ENCODE results near the gene MRPL55.
A peak's percentile ranks its signal among the peaks of the same experiment; 100 is the strongest.

MRPL55 gene

GRCh38 chr1:228074954-228075730 lies 34.0 kb downstream of the MRPL55 start:
- H3K4me3 ChIP-seq (ENCODE audit: low read depth, low read length), result no peak overlapping the region
- TF ChIP-seq CTCF (IDR thresholded peaks at IDR 0.05; ENCODE audit: insufficient read depth, low read depth, low read length, missing control alignments), result no peak
- DNase-seq (ENCODE audit: low read depth), result no peak

- peak; percentile 5 for TF ChIP-seq CTCF (IDR thresholded peaks at IDR 0.05; ENCODE audit: insufficient read depth, low read depth, low read length, missing control alignments)
- no peak for DNase-seq (ENCODE audit: low read depth)
Observed at GRCh38 chr1:228073857-228074545, 35.1 kb downstream of the MRPL55 start.

DNA sequence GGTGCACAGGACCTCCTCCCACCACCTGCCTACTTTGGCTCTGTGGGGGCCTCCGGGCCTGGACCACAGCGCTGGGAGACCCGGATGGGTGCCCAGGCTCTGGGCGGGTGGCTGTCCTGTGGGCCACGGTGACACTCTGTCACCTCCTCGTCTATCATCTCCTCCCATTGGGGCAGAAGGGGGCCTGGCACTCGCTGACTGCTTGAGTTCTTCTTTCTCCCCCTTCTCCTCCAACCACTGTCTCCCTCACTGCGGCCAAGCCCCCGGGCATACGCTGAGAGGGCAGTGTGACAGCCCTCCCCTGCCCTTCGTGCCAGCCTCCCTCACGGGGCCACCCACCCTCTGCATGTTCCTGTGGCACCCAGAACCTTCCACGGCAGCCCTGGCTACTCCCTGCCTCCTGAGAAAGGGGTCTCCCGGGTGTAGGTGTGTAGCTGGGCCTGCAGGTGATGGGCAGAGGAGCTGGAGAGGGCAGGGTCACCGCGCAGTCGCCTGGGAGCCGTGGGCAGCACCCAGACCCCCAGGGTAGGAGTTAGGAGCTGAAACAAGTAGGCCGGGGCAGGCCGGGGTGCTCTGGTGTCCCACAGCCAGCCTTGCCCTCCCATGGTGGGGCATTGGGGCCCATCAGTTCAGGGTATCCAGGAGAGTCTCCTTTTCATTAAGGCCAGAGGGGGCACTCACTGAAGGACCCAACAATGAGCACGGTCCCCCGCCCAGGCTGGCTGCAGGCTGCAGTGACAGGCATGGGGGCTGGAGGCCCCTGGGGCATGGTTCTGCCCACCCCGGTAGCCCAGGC lies 35.8 kb downstream of the MRPL55 start:
- no peak for DNase-seq (ENCODE audit: low read depth)

More at GRCh38 chr1:228073857-228074545, 35.1 kb downstream of the MRPL55 start:
- H3K4me3 ChIP-seq (ENCODE audit: low read depth, low read length), result no peak overlapping the region

DNA sequence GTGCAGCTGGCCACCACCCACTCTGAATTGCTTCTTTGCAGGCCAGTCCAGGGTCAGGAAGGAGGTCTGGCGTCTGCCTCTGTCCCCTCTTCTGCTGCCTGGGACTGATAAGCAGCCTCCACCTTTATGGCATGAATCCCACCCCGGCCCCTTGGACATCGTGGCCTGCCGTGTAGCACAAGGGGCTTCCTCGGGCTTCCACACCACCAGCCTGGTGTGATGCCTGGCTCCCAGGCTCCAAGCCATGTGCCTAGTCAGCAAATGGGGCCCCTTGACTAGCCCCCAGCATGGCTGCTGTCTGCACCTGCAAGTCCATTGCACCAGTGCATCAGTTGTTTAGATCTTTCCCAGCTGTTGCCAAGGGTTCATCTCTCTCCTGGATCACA lies 36.4 kb downstream of the MRPL55 start:
- TF ChIP-seq CTCF (IDR thresholded peaks at IDR 0.05; ENCODE audit: insufficient read depth, low read depth, low read length, missing control alignments), result no peak
- DNase-seq (ENCODE audit: low read depth), result no peak
- H3K4me3 ChIP-seq (ENCODE audit: low read depth, low read length), result no peak overlapping the region

More for the DNA sequence above, 35.8 kb downstream of the MRPL55 start:
- no peak overlapping the region for H3K4me3 ChIP-seq (ENCODE audit: low read depth, low read length)
- TF ChIP-seq CTCF (IDR thresholded peaks at IDR 0.05; ENCODE audit: insufficient read depth, low read depth, low read length, missing control alignments), result no peak

GRCh38 chr1:228071839-228072657 lies 37.1 kb downstream of the MRPL55 start:
- no peak overlapping the region for H3K4me3 ChIP-seq (ENCODE audit: low read depth, low read length)
- no peak for TF ChIP-seq CTCF (IDR thresholded peaks at IDR 0.05; ENCODE audit: insufficient read depth, low read depth, low read length, missing control alignments)
- DNase-seq (ENCODE audit: low read depth), result no peak

DNA sequence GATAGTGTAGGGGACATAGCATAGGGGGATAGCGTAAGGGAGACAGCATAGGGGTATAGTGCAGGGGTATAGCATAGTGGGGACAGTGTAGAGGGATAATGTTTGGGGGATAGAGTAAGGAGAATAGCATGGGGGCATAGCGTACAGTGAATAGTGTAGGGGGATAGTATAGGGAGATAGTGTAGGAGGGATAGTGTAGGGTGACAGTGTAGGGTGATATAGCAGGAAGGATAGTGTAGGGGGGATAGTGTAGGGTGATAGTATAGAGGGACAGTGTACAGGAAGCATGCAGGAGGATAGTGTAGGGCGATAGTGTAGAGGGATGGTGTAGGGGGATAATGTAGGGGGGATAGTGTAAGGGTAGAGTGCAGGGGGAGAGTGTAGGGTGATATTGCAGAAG lies 38.2 kb downstream of the MRPL55 start:
- no peak overlapping the region for H3K4me3 ChIP-seq (ENCODE audit: low read depth, low read length)
- no peak for TF ChIP-seq CTCF (IDR thresholded peaks at IDR 0.05; ENCODE audit: insufficient read depth, low read depth, low read length, missing control alignments)

More for the DNA sequence above, 38.2 kb downstream of the MRPL55 start:
- DNase-seq (ENCODE audit: low read depth), result no peak

Data from GM12865 (cell line).